Gastrocnemius medialis (tissue), 4 donors: ENCODE data around the gene ARID1B.

Experiments
- POLR2A ChIP-seq, 2 donors: fragments of 450-650 bp; IDR thresholded peaks; one replicate each; pipeline ENCODE4 v1.6.1; 2017; ENCODE audit warnings: antibody characterized with exemption in 2 of 2, mild to moderate bottlenecking in 2 of 2, moderate library complexity in 2 of 2
- TF ChIP-seq, protein P1 (sequence below), 5 experiments: fragments of 450-650 bp in 3 of 5; fragments of 200-600 bp in 2 of 5; sonication (generic) in 2 of 5; IDR thresholded peaks in 4 of 5; conservative IDR thresholded peaks in 1 of 5; 1 replicate in 4 of 5; 2 replicates in 1 of 5; pipeline ENCODE4 v1.5.1; 2016 to 2019; ENCODE audit warnings: antibody characterized with exemption in 5 of 5, mild to moderate bottlenecking in 3 of 5, moderate library complexity in 3 of 5

GRCh38 chr6:156911581-156911980 is 134.4 kb downstream of the ARID1B start:
- TF ChIP-seq, protein P1, sequence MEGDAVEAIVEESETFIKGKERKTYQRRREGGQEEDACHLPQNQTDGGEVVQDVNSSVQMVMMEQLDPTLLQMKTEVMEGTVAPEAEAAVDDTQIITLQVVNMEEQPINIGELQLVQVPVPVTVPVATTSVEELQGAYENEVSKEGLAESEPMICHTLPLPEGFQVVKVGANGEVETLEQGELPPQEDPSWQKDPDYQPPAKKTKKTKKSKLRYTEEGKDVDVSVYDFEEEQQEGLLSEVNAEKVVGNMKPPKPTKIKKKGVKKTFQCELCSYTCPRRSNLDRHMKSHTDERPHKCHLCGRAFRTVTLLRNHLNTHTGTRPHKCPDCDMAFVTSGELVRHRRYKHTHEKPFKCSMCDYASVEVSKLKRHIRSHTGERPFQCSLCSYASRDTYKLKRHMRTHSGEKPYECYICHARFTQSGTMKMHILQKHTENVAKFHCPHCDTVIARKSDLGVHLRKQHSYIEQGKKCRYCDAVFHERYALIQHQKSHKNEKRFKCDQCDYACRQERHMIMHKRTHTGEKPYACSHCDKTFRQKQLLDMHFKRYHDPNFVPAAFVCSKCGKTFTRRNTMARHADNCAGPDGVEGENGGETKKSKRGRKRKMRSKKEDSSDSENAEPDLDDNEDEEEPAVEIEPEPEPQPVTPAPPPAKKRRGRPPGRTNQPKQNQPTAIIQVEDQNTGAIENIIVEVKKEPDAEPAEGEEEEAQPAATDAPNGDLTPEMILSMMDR (IDR thresholded peaks at IDR 0.05 in 4 of 5, conservative IDR thresholded peaks at IDR 0.05 in 1 of 5): no peak
- TF ChIP-seq POLR2A (IDR thresholded peaks at IDR 0.05): no peak
